HepG2 (cell line): ENCODE results near the gene PELI3. TPM values are rescaled to one million over a fixed set of nuclear protein-coding genes. Genes with fewer than 3 reads are reported as not detected.
A peak's percentile ranks its signal among the peaks of the same experiment; 100 is the strongest.

ENCODE experiments used
- ATM ChIP-seq: fragments of 450-650 bp; IDR thresholded peaks from 2 replicates; pipeline ENCODE4 v1.7.1; 2017; ENCODE audit warnings: mild to moderate bottlenecking, borderline replicate concordance
- CBX5 ChIP-seq: sonication (generic); formaldehyde crosslinking; IDR thresholded peaks from 2 replicates; pipeline ENCODE4 v1.4.0; 2020; ENCODE audit warnings: missing genetic modification reagents, borderline replicate concordance
- CHD2 ChIP-seq: IDR thresholded peaks from 2 replicates; pipeline ENCODE4 v1.6.1; 2011; ENCODE audit warnings: low read depth, low read length, improper control_type of control experiment
- FOSL1 ChIP-seq: sonication (generic); formaldehyde crosslinking; IDR thresholded peaks from 2 replicates; pipeline ENCODE4 v1.9.0; 2021; ENCODE audit warnings: missing genetic modification reagents, borderline replicate concordance
- JARID2 ChIP-seq: sonication (generic); formaldehyde crosslinking; IDR thresholded peaks from 2 replicates; pipeline ENCODE4 v1.8.1; 2023; ENCODE audit warnings: missing genetic modification reagents, inconsistent platforms; ENCODE audit not compliant: insufficient replicate concordance
- MAFG ChIP-seq: sonication (generic); formaldehyde crosslinking; IDR thresholded peaks from 2 replicates; pipeline ENCODE4 v1.5.1; 2020; ENCODE audit warnings: mild to moderate bottlenecking, missing genetic modification reagents
- MBNL3 ChIP-seq: fragments of 250-450 bp; sonication (Bioruptor Pico); conservative IDR thresholded peaks from 2 replicates; pipeline ENCODE4 v1.8.0; 2022; ENCODE audit warnings: mild to moderate bottlenecking, inconsistent platforms
- MTF1 ChIP-seq: sonication (generic); formaldehyde crosslinking; IDR thresholded peaks from 2 replicates; pipeline ENCODE4 v1.5.0; 2020; ENCODE audit warnings: missing genetic modification reagents
- RFX5 ChIP-seq: IDR thresholded peaks from 2 replicates; pipeline ENCODE4 v1.6.1; 2011; ENCODE audit warnings: low read depth, low read length, improper control_type of control experiment
- SSRP1 ChIP-seq: IDR thresholded peaks from 2 replicates; pipeline ENCODE4 v1.6.1; 2016; ENCODE audit warnings: control low read depth
- ZBTB8A ChIP-seq: sonication (generic); formaldehyde crosslinking; IDR thresholded peaks from 2 replicates; pipeline ENCODE4 v1.4.0; 2020; ENCODE audit warnings: mild to moderate bottlenecking, low read depth, missing genetic modification reagents, borderline replicate concordance
- ZNF235 ChIP-seq: sonication (generic); formaldehyde crosslinking; IDR thresholded peaks from 2 replicates; pipeline ENCODE4 v1.8.1; 2023; ENCODE audit warnings: mild to moderate bottlenecking, missing genetic modification reagents, borderline replicate concordance
- ZNF326 ChIP-seq: sonication (generic); formaldehyde crosslinking; IDR thresholded peaks from 2 replicates; pipeline ENCODE4 v1.4.0; 2020; ENCODE audit warnings: missing genetic modification reagents, borderline replicate concordance
- ZNF878 ChIP-seq: sonication (generic); formaldehyde crosslinking; IDR thresholded peaks from 2 replicates; pipeline ENCODE4 v1.8.1; 2023; ENCODE audit warnings: mild to moderate bottlenecking, missing genetic modification reagents, moderate library complexity
- ZNF883 ChIP-seq: sonication (generic); formaldehyde crosslinking; IDR thresholded peaks from 2 replicates; pipeline ENCODE4 v1.5.1; 2020; ENCODE audit warnings: mild to moderate bottlenecking, missing genetic modification reagents; ENCODE audit errors: not compliant biosample characterization
- polyA plus RNA-seq, 8 experiments: library from polyadenylated mRNA; depleted of rRNA in 3 of 8; stranded (reverse) in 7 of 8; unstranded in 1 of 8; fragments of >200 nt; fragmentation: Illumina TruSeq in 4 of 8; extraction: Trizol in 4 of 8; gene quantifications; 2 replicates each; pipeline versions ENCODE4 v1.2.1 to v1.2.3, GENCODE V29; 2011 to 2016; ENCODE audit warnings: low read depth in 4 of 8, missing spikeins in 1 of 8, mixed read lengths in 1 of 8; ENCODE audit not compliant: insufficient read depth in 1 of 8
- total RNA-seq, 5 experiments: library from RNA; depleted of rRNA; stranded (reverse); fragments of >200 nt; fragmentation: Illumina TruSeq; extraction: Trizol; gene quantifications; 2 replicates each; pipeline ENCODE4 v1.2.3, GENCODE V29; 2016; ENCODE audit warnings: low read depth in 1 of 5
- TF ChIP-seq, protein P1 (sequence below): sonication (generic); formaldehyde crosslinking; IDR thresholded peaks from 2 replicates; pipeline ENCODE4 v1.5.1; 2020; ENCODE audit warnings: missing genetic modification reagents, mild to moderate bottlenecking, borderline replicate concordance
- TF ChIP-seq, protein P2 (sequence below): sonication (generic); formaldehyde crosslinking; IDR thresholded peaks from 2 replicates; pipeline ENCODE4 v1.4.0; 2020; ENCODE audit warnings: missing genetic modification reagents
- TF ChIP-seq, protein P3 (sequence below): sonication (generic); formaldehyde crosslinking; IDR thresholded peaks from 2 replicates; pipeline ENCODE4 v1.4.0; 2020; ENCODE audit warnings: mild to moderate bottlenecking, missing genetic modification reagents, borderline replicate concordance
- TF ChIP-seq, protein P4 (sequence below): sonication (generic); formaldehyde crosslinking; IDR thresholded peaks from 2 replicates; pipeline ENCODE4 v1.5.0; 2020; ENCODE audit warnings: mild to moderate bottlenecking, missing genetic modification reagents, borderline replicate concordance
- TF ChIP-seq, protein P5 (sequence below), 2 experiments: fragments of 450-650 bp in 1 of 2; sonication (generic) in 1 of 2; formaldehyde crosslinking; IDR thresholded peaks; 2 replicates each; pipeline versions ENCODE4 v1.5.0 to v1.8.0; 2020 to 2022; ENCODE audit warnings: mild to moderate bottlenecking in 1 of 2, missing genetic modification reagents in 1 of 2

Gene PELI3
- total and polyA plus RNA-seq, 2 of the 13 experiments (the other 11 are each of a cell fraction or from before 2014, with no cell fraction given): 2.0 to 4.0 TPM

DNA sequence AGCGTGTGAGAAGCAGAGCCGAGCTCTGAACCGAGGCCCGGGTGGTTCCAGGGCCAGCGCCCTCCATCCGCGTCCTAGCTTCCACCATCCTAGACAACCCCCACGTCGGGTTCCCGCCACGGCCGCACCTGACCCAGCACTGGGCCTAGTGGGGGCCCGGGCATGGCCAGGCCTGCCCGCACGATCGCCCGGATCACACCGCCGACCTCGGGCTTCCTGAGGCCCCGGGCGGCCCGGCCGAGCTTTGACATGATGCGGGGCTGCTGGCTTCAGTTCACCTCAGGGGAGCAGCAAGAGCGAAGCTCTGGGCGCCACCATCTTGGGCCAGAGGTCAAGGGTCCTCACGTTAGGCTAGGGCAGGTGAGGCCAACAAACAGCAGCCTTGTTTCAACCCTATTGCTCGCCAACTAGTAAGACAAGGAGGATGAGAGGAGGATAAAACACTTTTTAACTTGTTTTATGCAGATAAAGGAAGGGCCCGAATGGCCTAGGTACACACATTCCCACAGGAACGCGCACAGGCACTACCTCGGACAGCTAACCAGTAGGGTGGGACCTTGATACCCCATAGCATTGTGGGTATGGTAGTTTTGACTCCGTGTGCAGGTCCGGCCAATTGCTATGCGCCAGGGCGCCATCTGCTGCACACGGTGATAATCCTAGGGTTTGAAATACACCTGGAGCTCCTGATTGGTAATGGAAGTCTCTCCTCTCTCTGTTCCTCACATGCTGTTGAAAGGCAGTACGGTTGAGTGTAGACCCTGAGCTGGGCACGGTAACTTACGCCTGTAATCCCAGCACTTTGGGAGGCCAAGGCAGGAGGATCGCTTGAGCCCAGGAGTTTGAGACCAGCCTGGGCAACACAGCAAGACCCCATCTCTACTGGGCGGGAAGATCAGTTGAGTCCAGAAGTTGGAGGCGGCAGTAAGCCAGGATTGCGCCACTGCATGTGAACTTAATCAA lies 27.9 kb upstream of the PELI3 start, which contains the start of gene MRPL11 (continued):
- TF ChIP-seq, protein P1, sequence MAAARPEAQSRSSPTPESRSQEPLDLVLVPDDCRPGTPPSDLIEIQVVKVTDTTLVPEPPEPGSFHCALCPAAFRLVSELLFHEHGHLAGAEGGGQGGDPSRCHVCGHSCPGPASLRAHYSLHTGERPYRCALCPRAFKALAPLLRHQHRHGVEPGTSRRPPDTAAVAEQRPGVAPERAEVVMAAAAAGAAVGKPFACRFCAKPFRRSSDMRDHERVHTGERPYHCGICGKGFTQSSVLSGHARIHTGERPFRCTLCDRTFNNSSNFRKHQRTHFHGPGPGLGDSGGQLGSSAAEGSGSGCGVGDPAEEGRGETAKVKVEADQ (CRISPR knock-in tag): no peak
- TF ChIP-seq ATM: no peak
- no peak for TF ChIP-seq JARID2 (CRISPR knock-in tag)
- no peak for TF ChIP-seq FOSL1 (CRISPR knock-in tag)
- TF ChIP-seq ZNF883 (CRISPR knock-in tag): no peak
- TF ChIP-seq SSRP1 (CRISPR knock-in tag): no peak
- no peak for TF ChIP-seq ZBTB8A (CRISPR knock-in tag)
- TF ChIP-seq, protein P2, sequence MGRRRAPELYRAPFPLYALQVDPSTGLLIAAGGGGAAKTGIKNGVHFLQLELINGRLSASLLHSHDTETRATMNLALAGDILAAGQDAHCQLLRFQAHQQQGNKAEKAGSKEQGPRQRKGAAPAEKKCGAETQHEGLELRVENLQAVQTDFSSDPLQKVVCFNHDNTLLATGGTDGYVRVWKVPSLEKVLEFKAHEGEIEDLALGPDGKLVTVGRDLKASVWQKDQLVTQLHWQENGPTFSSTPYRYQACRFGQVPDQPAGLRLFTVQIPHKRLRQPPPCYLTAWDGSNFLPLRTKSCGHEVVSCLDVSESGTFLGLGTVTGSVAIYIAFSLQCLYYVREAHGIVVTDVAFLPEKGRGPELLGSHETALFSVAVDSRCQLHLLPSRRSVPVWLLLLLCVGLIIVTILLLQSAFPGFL (CRISPR knock-in tag): no peak
- no peak for TF ChIP-seq ZNF235
- no peak for TF ChIP-seq MBNL3 (CRISPR knock-in tag)
- TF ChIP-seq, protein P3, sequence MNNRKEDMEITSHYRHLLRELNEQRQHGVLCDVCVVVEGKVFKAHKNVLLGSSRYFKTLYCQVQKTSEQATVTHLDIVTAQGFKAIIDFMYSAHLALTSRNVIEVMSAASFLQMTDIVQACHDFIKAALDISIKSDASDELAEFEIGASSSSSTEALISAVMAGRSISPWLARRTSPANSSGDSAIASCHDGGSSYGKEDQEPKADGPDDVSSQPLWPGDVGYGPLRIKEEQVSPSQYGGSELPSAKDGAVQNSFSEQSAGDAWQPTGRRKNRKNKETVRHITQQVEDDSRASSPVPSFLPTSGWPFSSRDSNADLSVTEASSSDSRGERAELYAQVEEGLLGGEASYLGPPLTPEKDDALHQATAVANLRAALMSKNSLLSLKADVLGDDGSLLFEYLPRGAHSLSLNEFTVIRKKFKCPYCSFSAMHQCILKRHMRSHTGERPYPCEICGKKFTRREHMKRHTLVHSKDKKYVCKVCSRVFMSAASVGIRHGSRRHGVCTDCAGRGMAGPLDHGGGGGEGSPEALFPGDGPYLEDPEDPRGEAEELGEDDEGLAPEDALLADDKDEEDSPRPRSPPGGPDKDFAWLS (CRISPR knock-in tag): no peak
- TF ChIP-seq CHD2: no peak; the same call in 1 of the 2 replicates
- TF ChIP-seq, protein P4, sequence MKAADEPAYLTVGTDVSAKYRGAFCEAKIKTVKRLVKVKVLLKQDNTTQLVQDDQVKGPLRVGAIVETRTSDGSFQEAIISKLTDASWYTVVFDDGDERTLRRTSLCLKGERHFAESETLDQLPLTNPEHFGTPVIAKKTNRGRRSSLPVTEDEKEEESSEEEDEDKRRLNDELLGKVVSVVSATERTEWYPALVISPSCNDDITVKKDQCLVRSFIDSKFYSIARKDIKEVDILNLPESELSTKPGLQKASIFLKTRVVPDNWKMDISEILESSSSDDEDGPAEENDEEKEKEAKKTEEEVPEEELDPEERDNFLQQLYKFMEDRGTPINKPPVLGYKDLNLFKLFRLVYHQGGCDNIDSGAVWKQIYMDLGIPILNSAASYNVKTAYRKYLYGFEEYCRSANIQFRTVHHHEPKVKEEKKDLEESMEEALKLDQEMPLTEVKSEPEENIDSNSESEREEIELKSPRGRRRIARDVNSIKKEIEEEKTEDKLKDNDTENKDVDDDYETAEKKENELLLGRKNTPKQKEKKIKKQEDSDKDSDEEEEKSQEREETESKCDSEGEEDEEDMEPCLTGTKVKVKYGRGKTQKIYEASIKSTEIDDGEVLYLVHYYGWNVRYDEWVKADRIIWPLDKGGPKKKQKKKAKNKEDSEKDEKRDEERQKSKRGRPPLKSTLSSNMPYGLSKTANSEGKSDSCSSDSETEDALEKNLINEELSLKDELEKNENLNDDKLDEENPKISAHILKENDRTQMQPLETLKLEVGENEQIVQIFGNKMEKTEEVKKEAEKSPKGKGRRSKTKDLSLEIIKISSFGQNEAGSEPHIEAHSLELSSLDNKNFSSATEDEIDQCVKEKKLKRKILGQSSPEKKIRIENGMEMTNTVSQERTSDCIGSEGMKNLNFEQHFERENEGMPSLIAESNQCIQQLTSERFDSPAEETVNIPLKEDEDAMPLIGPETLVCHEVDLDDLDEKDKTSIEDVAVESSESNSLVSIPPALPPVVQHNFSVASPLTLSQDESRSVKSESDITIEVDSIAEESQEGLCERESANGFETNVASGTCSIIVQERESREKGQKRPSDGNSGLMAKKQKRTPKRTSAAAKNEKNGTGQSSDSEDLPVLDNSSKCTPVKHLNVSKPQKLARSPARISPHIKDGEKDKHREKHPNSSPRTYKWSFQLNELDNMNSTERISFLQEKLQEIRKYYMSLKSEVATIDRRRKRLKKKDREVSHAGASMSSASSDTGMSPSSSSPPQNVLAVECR: peak; percentile 70
- no peak for TF ChIP-seq RFX5
- TF ChIP-seq, protein P5, sequence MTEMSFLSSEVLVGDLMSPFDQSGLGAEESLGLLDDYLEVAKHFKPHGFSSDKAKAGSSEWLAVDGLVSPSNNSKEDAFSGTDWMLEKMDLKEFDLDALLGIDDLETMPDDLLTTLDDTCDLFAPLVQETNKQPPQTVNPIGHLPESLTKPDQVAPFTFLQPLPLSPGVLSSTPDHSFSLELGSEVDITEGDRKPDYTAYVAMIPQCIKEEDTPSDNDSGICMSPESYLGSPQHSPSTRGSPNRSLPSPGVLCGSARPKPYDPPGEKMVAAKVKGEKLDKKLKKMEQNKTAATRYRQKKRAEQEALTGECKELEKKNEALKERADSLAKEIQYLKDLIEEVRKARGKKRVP (CRISPR knock-in tag; IDR thresholded peaks at IDR 0.05): no peak
- TF ChIP-seq MTF1 (CRISPR knock-in tag): no peak
- no peak for TF ChIP-seq CBX5 (CRISPR knock-in tag)
- TF ChIP-seq ZNF878 (CRISPR knock-in tag): no peak
- no peak for TF ChIP-seq ZNF326 (CRISPR knock-in tag)
- no peak for TF ChIP-seq MAFG (CRISPR knock-in tag)
